ENCODE measurements around the gene CAPN2.
"Not testable (repeated sequence)": the region's sequence is repeated elsewhere in the genome, so short reads cannot be mapped to it uniquely, and the experiment has no call there.

The CAPN2 gene

GRCh38 chr1:223732993-223733798 lies 20.9 kb downstream of the CAPN2 start:
- H3K4me1 ChIP-seq (ENCODE audit: low read depth, poor library complexity, severe bottlenecking): peaks cover 7% of the 10 kb centered on the region
- no peak overlapping the region for H3K27ac ChIP-seq
- H3K9ac ChIP-seq: no peak overlapping the region
- no peaks in the 10 kb centered on the region for H4K20me1 ChIP-seq (ENCODE audit: insufficient read depth)
- H3K79me2 ChIP-seq (ENCODE audit: insufficient read depth, low read depth): no peaks in the 10 kb centered on the region
- no peaks in the 10 kb centered on the region for H3K36me3 ChIP-seq (ENCODE audit: insufficient read depth)
- no peak overlapping the region for H3K4me3 ChIP-seq (IDR thresholded peaks at IDR 0.05; ENCODE audit: insufficient read depth, low read depth, low read length)
- H3K27me3 ChIP-seq (ENCODE audit: insufficient read depth, low read depth): no peaks in the 10 kb centered on the region
- no peak for TF ChIP-seq CTCF (conservative IDR thresholded peaks at IDR 0.05; ENCODE audit: low read depth, low read length)
- H3K4me2 ChIP-seq: no peak overlapping the region
- no peak overlapping the region for H2AFZ ChIP-seq (ENCODE audit: low read depth)

- Histone ChIP-seq H4K20me1 (ENCODE audit: insufficient read depth) (no peaks in the 10 kb centered on the region), H2AFZ (ENCODE audit: low read depth) (no peak overlapping the region), H3K4me3 (IDR thresholded peaks at IDR 0.05; ENCODE audit: insufficient read depth, low read depth, low read length) (no peak overlapping the region), H3K4me1 (ENCODE audit: low read depth, poor library complexity, severe bottlenecking) (peaks cover 7% of the 10 kb centered on the region), H3K27ac (no peak overlapping the region), H3K9ac (no peak overlapping the region), H3K4me2 (no peak overlapping the region), H3K27me3 (ENCODE audit: insufficient read depth, low read depth) (no peaks in the 10 kb centered on the region), H3K36me3 (ENCODE audit: insufficient read depth) (no peaks in the 10 kb centered on the region), H3K79me2 (ENCODE audit: insufficient read depth, low read depth) (no peaks in the 10 kb centered on the region)
- no peak for TF ChIP-seq CTCF (conservative IDR thresholded peaks at IDR 0.05; ENCODE audit: low read depth, low read length)
Observed at GRCh38 chr1:223733898-223734852, 21.8 kb downstream of the CAPN2 start.

- not testable (repeated sequence) for H3K4me2 ChIP-seq; H3K9ac ChIP-seq; H3K36me3 ChIP-seq (ENCODE audit: insufficient read depth); H4K20me1 ChIP-seq (ENCODE audit: insufficient read depth); H3K4me3 ChIP-seq (IDR thresholded peaks at IDR 0.05; ENCODE audit: insufficient read depth, low read depth, low read length); H3K4me1 ChIP-seq (ENCODE audit: low read depth, poor library complexity, severe bottlenecking); H3K27me3 ChIP-seq (ENCODE audit: insufficient read depth, low read depth); H2AFZ ChIP-seq (ENCODE audit: low read depth); H3K79me2 ChIP-seq (ENCODE audit: insufficient read depth, low read depth); H3K27ac ChIP-seq
Observed at GRCh38 chr1:223736638-223737037, 24.3 kb downstream of the CAPN2 start.

- Histone ChIP-seq H3K36me3 (ENCODE audit: insufficient read depth) (no peaks in the 10 kb centered on the region), H3K4me2 (no peak overlapping the region), H3K27me3 (ENCODE audit: insufficient read depth, low read depth) (no peaks in the 10 kb centered on the region), H3K4me1 (ENCODE audit: low read depth, poor library complexity, severe bottlenecking) (peaks cover 7% of the 10 kb centered on the region), H3K27ac (no peak overlapping the region), H3K79me2 (ENCODE audit: insufficient read depth, low read depth) (no peaks in the 10 kb centered on the region), H4K20me1 (ENCODE audit: insufficient read depth) (no peaks in the 10 kb centered on the region), H2AFZ (ENCODE audit: low read depth) (no peak overlapping the region), H3K4me3 (IDR thresholded peaks at IDR 0.05; ENCODE audit: insufficient read depth, low read depth, low read length) (no peak overlapping the region), H3K9ac (no peak overlapping the region)
- TF ChIP-seq CTCF (conservative IDR thresholded peaks at IDR 0.05; ENCODE audit: low read depth, low read length): no peak
Observed at GRCh38 chr1:223737342-223737741, 25.0 kb downstream of the CAPN2 start.
